NCI-H460 (cell line): ENCODE data around the gene LAMP1. TPM values are rescaled to one million over a fixed set of nuclear protein-coding genes. Genes with fewer than 3 reads are reported as not detected.
"Not testable (repeated sequence)": the region's sequence is repeated elsewhere in the genome, so short reads cannot be mapped to it uniquely, and the experiment has no call there.

Experiments
- DNase-seq: peaks from one replicate; pipeline ENCODE4 v3.0.0-alpha.2; 2016; ENCODE audit warnings: low read depth; ENCODE audit errors: extremely low read depth
- total RNA-seq: library from RNA; depleted of rRNA; stranded (reverse); fragments of >200 nt; shearing (Covaris generic); gene quantifications from 2 replicates; pipeline ENCODE4 v1.2.3, GENCODE V29; 2014

The LAMP1 gene
- total RNA-seq, 1 experiment from 2014 or later, result 118 TPM

DNA sequence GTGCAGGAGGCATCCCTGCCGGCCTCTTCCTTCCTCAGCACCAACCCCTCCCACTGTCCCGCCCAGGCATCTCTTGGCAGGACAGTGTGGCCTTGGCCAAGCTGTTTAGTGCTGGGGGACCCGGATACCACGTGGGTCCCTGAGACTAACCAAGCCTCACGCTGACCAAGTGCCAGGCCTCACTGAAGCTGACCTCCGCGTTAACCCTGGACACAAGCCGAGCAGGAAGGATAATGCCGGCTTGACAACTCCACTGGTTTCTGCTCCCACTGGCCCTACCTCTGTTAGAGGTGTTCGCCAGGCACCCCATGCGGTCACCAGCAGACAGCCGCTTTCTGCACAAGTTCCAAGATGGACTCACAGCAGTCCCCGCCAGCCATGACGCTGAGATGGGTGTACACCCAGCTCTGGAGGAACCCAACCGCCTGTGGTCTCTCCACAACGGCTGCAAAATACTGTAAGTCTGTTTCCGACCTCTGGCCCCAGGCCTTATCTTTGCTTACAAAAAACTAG lies 54.5 kb downstream of the LAMP1 start:
- no peak for DNase-seq

DNA sequence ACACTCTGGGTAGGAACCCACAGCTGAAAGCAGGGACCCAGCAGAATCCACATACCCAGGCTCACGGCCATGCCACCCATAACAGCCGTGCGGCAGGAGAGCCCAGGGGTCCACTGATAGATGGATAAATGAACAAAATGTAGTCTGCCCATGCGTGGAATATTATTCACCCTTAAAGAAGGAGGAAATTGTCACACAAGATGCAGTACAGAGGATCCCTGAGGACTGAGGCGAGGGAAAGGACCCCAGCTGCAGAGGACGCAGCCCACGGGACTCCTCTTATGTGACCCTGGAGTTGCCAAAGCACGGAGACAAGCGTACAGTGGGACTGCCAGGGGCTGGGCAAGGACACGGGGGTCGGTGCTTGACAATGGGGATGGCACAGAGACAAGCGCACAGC lies 56.2 kb downstream of the LAMP1 start:
- DNase-seq, result no peak

- DNase-seq, result no peak
Measured at GRCh38 chr13:113354831-113355610, 58.0 kb downstream of the LAMP1 start.

DNA sequence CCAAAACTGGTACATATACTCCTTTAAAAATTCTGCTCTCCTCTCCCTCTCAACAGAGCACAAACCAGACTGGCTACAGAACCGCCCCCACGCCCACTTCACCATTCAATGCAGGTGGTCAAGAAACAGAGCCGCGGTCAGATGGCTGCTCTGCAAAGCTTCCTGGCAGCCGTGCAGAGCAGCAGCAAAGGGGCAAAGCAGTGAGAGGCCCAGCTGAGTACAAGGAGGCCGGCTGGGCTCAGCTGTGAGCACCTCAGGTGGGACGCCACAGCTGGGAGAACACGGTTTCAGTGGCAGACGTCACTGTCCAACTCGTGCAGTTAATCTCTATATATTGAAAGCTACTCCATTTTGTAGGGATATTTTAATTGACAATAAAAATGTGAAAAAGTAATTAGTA lies 58.6 kb downstream of the LAMP1 start:
- no peak for DNase-seq

DNA sequence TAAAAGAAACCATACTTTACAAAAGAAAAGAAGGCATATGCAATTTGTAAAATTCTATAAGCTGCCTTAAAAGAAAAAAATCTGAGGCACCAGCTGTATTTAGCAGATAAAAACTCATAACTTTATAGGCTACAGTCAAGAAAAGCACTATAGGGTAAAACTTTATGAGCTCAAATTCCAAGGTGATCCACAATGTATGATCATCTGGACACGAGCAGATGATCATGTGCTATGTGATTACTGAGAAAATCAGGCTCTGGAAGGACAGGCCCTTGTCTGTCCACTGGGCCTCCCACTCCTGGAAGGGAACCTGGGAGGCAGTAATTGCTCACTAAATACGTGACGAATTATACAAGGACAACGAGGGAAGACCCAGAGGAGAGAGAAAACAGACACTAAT lies 59.6 kb downstream of the LAMP1 start:
- no peak for DNase-seq

DNA sequence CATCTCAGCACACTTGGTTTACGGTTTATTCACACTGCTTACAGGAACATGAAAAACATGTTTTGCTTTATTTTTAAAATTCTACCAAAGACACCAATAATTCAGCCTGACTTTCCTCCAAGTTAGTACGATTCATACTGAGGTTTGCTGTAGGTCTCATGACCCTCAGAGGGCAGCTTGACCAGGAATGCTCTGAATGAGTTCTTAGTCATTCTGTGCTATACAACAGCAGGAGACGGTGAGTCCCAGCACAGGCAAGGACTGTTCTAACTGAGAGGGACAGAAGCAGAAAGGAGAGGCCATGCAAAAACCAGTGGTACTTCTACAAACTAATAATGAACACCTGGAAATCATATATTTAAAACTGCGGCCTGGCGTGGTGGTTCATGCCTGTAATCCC lies 60.5 kb downstream of the LAMP1 start:
- DNase-seq, result no peak

- DNase-seq, result no peak
Measured at GRCh38 chr13:113358653-113359190, 61.7 kb downstream of the LAMP1 start.

DNA sequence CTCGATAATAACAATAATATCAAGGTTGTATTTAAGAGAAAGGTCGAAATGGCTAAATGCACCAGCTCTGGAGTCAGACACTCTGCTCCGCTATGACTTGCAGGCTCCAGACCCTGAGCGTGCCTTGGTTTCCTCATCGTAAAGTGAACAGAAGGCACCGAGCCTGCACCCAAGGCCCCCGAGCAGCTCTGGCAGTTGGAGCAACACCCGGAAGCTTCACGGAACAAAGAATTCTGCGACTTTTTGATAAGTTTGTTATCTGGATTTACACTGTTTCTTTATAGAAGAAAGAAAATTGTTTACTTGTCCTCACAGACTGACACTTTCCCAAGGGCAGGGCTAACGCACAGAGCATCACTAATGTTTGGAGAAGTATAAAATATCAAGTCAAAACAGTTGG lies 62.5 kb downstream of the LAMP1 start:
- no peak for DNase-seq

DNA sequence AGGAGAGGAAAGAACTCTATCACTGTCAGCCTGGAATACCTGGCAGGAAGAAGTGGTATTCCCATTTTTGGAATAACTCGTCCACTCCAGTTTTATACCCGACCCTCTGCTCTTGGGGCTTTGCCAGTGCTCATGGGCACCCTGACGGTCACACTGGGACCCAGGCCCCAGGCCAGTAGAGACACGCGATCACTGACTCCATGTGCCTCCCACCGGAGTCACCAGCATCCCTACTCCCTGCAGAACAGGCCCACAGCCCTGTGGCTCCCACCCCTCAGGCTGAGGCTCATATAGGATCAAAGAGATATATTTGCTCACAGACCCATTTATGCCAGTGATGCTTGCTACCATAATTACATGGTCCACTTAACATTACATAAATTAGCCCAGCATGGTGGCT lies 63.4 kb downstream of the LAMP1 start:
- DNase-seq, result no peak

- DNase-seq, result no peak
Measured at GRCh38 chr13:113361406-113361805, 64.4 kb downstream of the LAMP1 start.

DNA sequence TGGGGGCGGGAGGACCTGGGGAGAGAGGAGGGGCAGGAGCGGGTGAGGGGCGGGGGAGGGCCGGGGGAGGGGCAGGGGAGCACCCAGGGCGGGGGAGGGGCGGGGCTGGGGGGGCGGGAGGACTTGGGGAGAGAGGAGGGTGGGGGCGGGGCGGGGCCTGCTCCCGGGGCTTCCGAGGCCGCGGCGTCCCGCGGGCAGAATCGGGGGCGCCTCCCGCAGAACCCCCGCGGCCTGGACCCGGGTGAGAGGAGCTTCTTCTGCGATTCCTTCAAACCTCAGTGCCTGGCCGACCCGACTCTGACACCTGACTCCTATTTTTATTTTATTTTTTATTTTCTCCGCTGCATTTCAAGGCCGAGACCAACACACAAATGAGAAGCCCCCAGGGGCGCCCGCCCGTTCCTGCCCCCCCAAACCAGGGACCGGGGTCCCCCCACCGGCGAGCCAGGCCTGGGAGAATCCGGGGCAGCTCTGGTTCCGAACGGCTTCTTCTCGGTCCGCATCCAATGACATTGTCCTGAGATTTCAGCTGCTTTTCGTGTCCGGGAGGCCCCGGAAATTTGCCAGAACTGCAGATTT lies 67.4 kb downstream of the LAMP1 start:
- no peak for DNase-seq

DNA sequence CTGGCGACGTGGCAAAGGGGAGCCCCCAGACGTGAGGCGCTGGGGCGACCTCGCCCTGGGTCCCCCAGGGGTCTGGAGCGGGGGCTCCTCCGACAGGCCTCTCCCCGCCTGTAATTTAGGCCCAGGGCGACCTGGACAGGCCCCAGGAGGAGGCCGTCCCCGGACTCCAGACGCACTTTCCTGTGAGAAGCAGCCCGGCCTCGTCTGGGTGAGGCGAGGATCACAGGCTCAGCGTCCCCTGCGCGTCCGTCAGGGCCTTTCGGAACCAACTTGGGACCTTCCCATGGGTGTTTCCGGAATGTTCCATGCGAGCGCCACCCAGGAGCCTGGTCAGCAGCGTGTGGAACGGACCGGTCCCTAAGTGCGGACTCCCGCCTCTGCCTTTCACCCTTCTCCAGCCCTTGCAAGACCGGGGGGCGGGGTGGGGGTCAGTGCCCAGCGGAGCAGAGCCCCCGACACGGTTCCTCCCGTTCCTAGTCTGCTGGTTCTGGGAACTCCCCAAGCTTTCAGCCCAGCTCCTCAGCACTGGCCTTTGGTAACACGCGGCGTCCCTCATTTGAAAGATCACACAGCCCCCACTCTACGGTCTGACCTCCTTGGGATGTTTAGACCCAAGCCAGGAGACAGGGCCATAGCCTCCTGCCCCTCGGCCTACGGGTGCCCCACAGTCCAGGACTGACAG lies 68.0 kb downstream of the LAMP1 start:
- no peak for DNase-seq

DNA sequence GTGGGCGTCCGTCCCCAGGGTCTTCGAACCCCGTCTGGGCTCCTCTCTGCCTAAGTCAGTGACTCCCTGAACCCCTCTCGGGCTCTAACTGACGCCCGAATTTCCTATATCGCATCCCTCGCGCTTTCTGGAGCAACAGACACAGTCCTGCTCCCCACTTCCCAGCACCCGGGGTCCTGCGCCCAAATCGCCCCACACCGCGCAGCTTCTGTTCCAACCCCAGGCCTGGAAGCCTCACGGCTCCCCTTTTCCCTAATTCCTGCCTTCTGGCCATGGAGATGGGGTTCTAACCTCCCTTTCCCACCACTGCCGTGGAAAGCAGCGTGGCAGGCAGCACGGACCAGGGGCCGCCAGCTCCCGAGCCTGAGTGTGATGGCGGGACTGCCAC lies 68.5 kb downstream of the LAMP1 start:
- DNase-seq, result no peak

- no peak for DNase-seq
Measured at GRCh38 chr13:113365971-113366588, 69.0 kb downstream of the LAMP1 start.

DNA sequence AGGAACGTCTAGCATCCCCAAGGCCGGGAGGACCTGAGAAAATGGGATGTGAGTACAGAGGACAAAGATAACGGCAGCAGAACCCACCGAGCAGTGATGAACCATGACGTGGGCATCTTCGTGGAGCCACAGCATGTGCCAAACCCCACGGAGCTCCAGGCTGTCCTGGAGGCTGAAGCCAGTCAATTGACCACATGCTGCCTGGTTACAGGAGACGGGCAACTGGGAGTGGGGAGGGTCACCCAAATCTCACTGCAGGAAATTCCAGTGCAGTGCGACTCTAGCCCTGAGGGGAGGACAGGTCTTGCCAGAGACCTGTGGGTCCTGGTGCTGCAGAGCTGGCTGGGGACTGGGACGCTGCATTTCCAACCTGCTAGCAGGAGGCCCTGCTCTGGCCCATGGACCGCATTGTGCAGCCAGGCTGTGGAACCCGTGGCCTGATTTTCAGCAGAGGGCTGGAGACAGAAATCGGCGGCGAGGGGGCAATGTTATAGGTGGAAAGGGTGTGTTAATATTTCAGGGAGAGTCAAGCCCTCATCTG lies 70.1 kb downstream of the LAMP1 start:
- DNase-seq, result no peak

GRCh38 chr13:113367771-113368170 lies 70.7 kb downstream of the LAMP1 start:
- no peak for DNase-seq

DNA sequence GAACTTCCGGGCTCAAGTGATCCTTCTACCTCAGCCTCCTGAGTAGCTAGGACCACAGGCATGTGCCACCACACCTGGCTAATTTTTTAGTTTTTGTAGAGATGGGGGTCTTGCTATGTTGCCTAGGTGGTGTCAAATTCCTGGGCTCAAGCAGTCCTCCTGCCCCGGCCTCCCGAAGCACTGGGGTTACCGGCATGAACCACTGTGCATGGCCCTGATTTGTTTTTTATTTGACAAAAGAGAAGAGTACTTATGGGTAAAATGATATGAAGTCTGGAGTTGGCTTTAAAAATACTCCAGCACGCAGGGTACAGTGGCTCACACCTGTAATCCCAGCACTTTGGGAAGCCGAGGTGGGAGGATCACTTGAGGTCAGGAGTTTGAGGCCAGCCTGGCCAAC lies 71.3 kb downstream of the LAMP1 start:
- DNase-seq, result not testable (repeated sequence)

DNA sequence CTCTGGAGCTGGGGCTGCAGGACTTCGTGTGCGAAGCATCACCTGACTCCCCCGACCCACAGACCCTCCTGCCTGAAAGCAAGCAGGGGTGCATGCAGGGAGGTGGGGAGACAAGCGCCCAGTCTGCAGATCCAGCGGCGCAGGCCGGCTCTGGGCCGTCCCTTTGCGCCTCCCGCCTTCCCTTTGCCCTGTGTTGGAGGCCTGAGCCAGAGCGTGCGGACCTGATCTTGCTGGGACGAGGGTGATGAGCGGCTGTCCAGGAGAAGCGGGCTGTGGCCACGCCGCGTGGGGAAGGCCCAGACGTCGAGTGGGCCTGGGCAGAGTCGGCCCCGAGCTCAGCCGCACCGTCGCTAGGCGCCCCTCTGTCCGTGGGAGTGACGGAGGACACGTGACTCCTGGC lies 72.2 kb downstream of the LAMP1 start:
- no peak for DNase-seq

DNA sequence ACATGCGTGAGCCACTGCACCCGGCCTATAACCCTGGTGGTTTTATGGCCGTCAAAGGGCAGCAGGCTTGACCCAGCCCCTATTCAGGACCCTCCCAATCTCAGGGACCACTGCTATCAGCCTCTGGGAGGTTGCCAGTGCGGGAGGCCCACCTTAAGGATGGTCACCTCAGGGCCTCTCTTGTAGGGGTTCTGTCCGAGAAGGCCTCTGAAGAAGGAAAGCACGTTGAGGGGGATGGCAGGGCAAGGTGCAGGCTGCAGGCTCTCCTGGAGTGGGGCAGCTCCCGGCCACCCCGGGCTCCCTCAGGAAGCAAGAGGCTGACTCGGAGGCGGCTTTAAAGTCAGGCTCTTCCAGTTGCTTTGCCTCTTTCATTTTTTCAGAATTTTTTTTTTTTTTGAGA lies 72.8 kb downstream of the LAMP1 start:
- DNase-seq, result no peak

DNA sequence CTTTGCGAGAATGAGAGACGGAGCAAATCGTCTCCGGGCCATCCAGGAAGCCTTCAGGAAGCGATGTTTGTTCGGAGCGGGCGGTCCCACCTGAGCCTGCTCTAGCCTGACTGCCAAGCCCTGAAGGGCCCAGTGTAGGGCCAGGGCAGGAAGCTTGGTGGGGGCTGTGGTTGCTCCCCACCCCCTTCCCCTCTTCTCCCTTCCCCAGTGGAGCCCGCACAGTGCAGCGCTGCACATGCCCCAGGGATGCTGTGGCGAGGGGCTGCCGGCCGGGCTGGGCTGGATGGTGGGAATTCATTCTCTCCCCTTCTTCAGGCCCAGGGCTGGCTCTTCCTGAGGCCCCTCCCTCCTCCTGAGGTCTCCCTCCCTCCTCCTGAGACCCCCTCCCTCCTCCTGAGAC lies 74.0 kb downstream of the LAMP1 start:
- no peak for DNase-seq

- not testable (repeated sequence) for DNase-seq
Measured at GRCh38 chr13:113371701-113372100, 74.7 kb downstream of the LAMP1 start.
